ENCODE data around the gene SMURF1. TPM values are rescaled to one million over a fixed set of nuclear protein-coding genes. Genes with fewer than 3 reads are reported as not detected.

Gene SMURF1
- total and polyA plus RNA-seq, 9 donors = 7.3 to 11.2 (median 8.4) TPM

DNA sequence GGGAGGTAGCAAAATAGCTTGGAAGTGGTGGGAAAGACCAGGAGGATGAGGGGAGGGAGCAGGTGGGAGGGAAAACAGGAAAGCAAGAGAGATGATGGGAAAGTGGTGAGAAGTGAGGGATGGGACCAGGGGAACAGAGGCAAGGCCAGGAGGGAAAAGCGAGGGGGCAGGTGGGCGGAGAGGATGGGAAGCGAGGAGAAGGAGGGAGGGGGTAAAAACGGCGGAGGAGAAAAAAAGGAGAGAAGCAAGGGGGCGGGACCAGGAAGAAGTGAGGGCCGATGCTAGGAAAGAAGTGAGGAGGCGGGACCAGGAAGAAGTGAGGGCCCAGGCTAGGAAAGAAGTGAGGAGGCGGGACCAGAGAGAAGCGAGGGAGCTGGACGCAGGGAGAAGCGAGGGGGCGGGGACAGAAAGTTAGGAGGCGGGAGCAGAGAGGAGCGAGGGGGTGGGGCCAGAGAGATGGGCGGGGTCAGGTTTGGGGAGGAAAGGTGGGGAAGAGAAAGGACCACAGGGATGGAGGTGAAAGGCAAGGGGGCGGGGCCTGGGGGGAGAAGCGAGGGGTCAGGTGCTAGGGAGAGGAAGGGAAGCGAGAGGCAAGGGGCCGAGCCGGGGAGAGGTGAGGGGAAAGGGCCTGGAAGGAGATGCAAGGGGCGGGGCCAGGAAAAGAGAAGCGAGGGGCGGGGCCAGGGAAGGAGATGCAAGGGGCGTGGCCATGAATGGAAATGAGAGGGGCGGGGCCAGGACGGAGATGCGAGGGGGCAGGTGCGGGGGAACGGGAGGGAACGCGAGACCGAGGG is 984 bp downstream of the SMURF1 start:
- Histone ChIP-seq H3K36me3 (ENCODE audit: control insufficient read depth, insufficient read depth, low read length) (no peaks in the 10 kb centered on the region), H3K4me3 (ENCODE audit: low read length) (peak overlapping the region; percentile 68), H3K4me1 (ENCODE audit: control insufficient read depth, insufficient read depth, low read length) (peaks cover 7% of the 10 kb centered on the region), H3K9me3 (replicated peaks; ENCODE audit: control insufficient read depth, low read depth, low read length) (no peaks in the 10 kb centered on the region), H3K27me3 (ENCODE audit: control insufficient read depth, insufficient read depth, low read length) (no peaks in the 10 kb centered on the region), H3K27ac (ENCODE audit: low read length) (peak overlapping the region; percentile 94)
- peak; percentile 95 for DNase-seq
- WGBS (ENCODE audit: insufficient coverage) = 12% methylated on average over 29 of the region's 33 CpGs

DNA sequence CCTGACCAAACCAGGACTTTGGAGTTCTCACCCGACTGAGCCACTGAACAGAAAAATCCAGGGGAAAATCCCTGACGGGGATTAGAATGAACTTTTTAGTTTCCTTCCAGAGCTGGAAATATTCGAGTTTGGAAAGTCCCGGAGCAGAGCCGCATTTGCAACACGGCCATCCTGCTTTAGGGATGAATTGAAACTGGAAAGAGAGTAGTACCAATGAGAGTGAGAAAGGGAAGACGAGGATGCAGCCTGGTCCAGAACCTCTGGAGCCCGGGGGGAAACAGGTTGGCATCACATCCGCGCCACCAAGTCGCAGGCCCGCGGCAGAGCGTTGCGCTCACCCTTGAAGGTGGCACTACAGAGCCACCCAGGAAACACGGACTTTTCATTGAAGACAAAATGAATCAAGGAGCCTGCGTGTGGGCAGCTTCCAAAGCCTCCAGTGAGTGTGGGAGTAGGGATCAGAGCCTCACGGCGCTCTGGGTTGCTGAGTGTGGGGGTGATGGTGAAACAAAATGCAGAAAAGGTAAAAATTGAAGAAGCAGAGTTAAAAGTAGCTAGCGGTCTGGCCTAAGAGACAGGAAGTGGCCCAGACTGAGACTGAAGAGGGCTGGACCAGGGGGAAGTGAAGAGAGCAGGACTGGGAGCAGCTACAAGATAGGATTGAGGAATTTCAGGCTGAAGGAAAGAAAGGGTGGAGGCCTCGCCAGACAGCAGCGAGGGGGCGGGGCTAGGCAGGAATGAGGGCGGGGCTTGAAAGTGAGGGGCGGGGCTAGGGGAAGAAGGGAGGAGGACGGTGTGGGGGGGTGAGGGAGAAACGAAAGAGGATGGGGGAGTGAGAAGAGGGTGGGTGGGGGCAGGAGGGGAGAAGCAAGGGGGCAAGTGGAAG is 1.8 kb downstream of the SMURF1 start:
- DNase-seq = peak; percentile 88
- WGBS (ENCODE audit: insufficient coverage) = 9% methylated on average over 25 of the region's 27 CpGs
- H3K9me3 ChIP-seq (replicated peaks; ENCODE audit: control insufficient read depth, low read depth, low read length) = no peaks in the 10 kb centered on the region
- H3K27me3 ChIP-seq (ENCODE audit: control insufficient read depth, insufficient read depth, low read length) = no peaks in the 10 kb centered on the region
- no peaks in the 10 kb centered on the region for H3K36me3 ChIP-seq (ENCODE audit: control insufficient read depth, insufficient read depth, low read length)
- H3K27ac ChIP-seq (ENCODE audit: low read length) = peak overlapping the region; percentile 94
- peak overlapping the region; percentile 39 for H3K4me3 ChIP-seq (ENCODE audit: low read length)
- peaks cover 10% of the 10 kb centered on the region for H3K4me1 ChIP-seq (ENCODE audit: control insufficient read depth, insufficient read depth, low read length)

DNA sequence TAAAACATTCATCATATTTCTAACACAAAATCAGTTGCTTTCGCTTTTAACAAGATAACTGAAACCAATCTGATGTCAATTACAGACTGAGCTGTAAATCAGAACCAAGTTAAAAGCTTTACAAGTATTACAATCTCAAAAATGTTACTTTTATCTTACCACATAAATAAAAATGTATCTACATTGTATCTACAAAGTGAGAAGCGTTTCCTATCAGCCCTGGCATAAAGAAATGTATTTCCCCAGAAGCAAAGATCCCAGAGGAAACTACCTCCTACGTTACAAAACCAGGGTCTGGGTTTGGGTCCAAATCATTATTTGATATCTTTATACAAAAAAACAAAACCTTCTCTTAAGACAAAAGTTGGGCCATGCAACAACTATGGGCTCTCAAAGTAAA is 2.6 kb downstream of the SMURF1 start:
- peak overlapping the region; percentile 94 for H3K27ac ChIP-seq (ENCODE audit: low read length)
- no peaks in the 10 kb centered on the region for H3K27me3 ChIP-seq (ENCODE audit: control insufficient read depth, insufficient read depth, low read length)
- no peaks in the 10 kb centered on the region for H3K9me3 ChIP-seq (replicated peaks; ENCODE audit: control insufficient read depth, low read depth, low read length)
- H3K4me3 ChIP-seq (ENCODE audit: low read length) = no peak overlapping the region
- WGBS (ENCODE audit: insufficient coverage) = 100% methylated on average over 1 of the region's 3 CpGs
- no peak for DNase-seq
- peaks cover 10% of the 10 kb centered on the region for H3K4me1 ChIP-seq (ENCODE audit: control insufficient read depth, insufficient read depth, low read length)
- H3K36me3 ChIP-seq (ENCODE audit: control insufficient read depth, insufficient read depth, low read length) = no peaks in the 10 kb centered on the region

- H3K9me3 ChIP-seq (replicated peaks; ENCODE audit: control insufficient read depth, low read depth, low read length) = no peaks in the 10 kb centered on the region
- DNase-seq = no peak
- no peaks in the 10 kb centered on the region for H3K27me3 ChIP-seq (ENCODE audit: control insufficient read depth, insufficient read depth, low read length)
- H3K4me3 ChIP-seq (ENCODE audit: low read length) = no peak overlapping the region
- 86% methylated on average over 1 of the region's 6 CpGs for WGBS (ENCODE audit: insufficient coverage)
- H3K4me1 ChIP-seq (ENCODE audit: control insufficient read depth, insufficient read depth, low read length) = peaks cover 10% of the 10 kb centered on the region
- H3K27ac ChIP-seq (ENCODE audit: low read length) = no peak overlapping the region
- no peaks in the 10 kb centered on the region for H3K36me3 ChIP-seq (ENCODE audit: control insufficient read depth, insufficient read depth, low read length)
These were observed 3.1 kb downstream of the SMURF1 start for GRCh38 chr7:99140813-99141212.

GRCh38 chr7:99139036-99139435 is 4.9 kb downstream of the SMURF1 start:
- Histone ChIP-seq H3K4me1 (ENCODE audit: control insufficient read depth, insufficient read depth, low read length) (peaks cover 10% of the 10 kb centered on the region), H3K4me3 (ENCODE audit: low read length) (no peak overlapping the region), H3K9me3 (replicated peaks; ENCODE audit: control insufficient read depth, low read depth, low read length) (no peaks in the 10 kb centered on the region), H3K36me3 (ENCODE audit: control insufficient read depth, insufficient read depth, low read length) (no peaks in the 10 kb centered on the region), H3K27me3 (ENCODE audit: control insufficient read depth, insufficient read depth, low read length) (no peaks in the 10 kb centered on the region), H3K27ac (ENCODE audit: low read length) (no peak overlapping the region)
- no peak for DNase-seq

DNA sequence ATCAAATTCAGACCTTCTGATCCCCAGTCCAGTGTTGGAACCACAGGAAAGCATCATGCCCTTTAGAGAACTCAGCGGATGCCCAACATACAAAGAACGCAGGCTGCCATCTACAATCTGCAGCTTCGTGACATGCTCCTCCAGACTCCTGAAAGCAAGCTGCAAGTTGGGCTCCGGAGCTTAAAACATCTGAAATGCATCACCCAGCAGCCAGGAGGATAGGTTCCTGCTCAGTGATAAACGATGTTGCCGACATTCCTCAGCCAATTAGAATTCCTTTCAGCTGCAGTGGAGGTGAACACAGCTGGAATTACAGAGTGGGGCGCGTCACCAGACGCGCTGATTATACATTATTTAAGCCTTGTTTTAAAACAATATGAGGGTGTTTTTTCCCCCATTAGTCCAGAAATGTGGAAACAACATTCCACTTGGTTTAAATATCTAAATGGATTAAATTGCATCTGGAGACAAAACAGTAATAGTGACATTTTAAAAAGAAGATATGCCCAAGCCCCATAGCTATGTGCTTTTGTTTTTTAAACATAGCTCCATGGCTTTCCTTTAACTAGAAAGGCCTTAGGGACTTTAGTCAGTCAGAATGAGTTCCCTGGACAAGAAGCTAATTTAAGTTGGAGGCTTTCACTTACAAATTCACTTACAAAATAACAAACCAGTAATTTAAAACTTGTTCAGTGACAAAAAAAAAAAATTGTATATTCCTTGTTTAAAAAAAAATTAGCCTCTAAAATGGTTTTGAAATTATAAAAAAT is 6.3 kb downstream of the SMURF1 start:
- peak; percentile 54 for DNase-seq
- H3K27me3 ChIP-seq (ENCODE audit: control insufficient read depth, insufficient read depth, low read length) = no peaks in the 10 kb centered on the region
- no peaks in the 10 kb centered on the region for H3K36me3 ChIP-seq (ENCODE audit: control insufficient read depth, insufficient read depth, low read length)
- H3K27ac ChIP-seq (ENCODE audit: low read length) = no peak overlapping the region
- H3K9me3 ChIP-seq (replicated peaks; ENCODE audit: control insufficient read depth, low read depth, low read length) = no peaks in the 10 kb centered on the region
- no peak overlapping the region for H3K4me3 ChIP-seq (ENCODE audit: low read length)
- WGBS (ENCODE audit: insufficient coverage) = 38% methylated on average over 3 of the region's 10 CpGs
- H3K4me1 ChIP-seq (ENCODE audit: control insufficient read depth, insufficient read depth, low read length) = peaks cover 7% of the 10 kb centered on the region

GRCh38 chr7:99135938-99136337 is 8.0 kb downstream of the SMURF1 start:
- H3K36me3 ChIP-seq (ENCODE audit: control insufficient read depth, insufficient read depth, low read length) = no peaks in the 10 kb centered on the region
- no peaks in the 10 kb centered on the region for H3K9me3 ChIP-seq (replicated peaks; ENCODE audit: control insufficient read depth, low read depth, low read length)
- no peak overlapping the region for H3K4me3 ChIP-seq (ENCODE audit: low read length)
- no peaks in the 10 kb centered on the region for H3K27me3 ChIP-seq (ENCODE audit: control insufficient read depth, insufficient read depth, low read length)
- H3K4me1 ChIP-seq (ENCODE audit: control insufficient read depth, insufficient read depth, low read length) = peaks cover 3% of the 10 kb centered on the region
- H3K27ac ChIP-seq (ENCODE audit: low read length) = no peak overlapping the region
- WGBS (ENCODE audit: insufficient coverage) = 100% methylated on average over 1 of the region's 4 CpGs
- no peak for DNase-seq

DNA sequence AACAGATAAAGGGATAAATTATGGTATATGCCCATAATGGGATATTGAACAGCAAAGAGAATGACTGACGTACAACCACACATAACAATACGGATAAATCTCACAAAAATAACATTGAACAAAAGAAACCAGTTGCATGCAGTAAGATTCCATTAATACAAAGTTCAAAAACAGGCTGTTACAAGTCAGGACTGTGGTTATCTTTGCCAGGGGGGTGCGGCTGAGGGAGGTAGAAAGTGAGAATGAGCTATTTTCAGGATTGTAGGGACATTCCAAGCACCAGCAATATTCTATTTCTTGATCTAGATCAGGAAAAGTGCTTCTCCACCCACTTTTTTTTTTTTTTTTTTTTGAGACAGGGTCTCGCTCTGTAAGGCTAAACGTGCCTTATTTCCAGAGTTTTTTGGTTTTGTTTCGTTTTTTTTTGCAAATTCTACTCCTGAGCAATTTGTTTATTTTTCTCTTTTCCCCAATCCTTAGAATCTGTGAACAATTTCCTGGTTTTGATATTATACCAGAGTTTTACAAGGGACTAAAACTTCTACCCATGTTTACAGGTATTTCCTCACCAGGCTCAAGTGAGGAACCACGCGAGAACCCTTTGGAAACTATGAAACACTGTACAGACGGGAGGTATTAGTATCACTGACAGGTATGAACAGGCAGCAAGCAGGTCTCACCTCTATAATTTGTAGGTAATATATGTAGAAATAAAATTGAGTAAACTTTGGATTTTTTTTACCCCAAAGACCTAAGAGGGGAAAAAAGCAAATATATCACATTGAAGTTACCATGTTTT is 9.9 kb downstream of the SMURF1 start:
- H3K27ac ChIP-seq (ENCODE audit: low read length) = no peak overlapping the region
- H3K4me1 ChIP-seq (ENCODE audit: control insufficient read depth, insufficient read depth, low read length) = peaks cover 3% of the 10 kb centered on the region
- no peak overlapping the region for H3K4me3 ChIP-seq (ENCODE audit: low read length)
- WGBS (ENCODE audit: insufficient coverage) = no CpG with 5 or more reads among the region's 9 CpGs
- no peaks in the 10 kb centered on the region for H3K36me3 ChIP-seq (ENCODE audit: control insufficient read depth, insufficient read depth, low read length)
- no peaks in the 10 kb centered on the region for H3K9me3 ChIP-seq (replicated peaks; ENCODE audit: control insufficient read depth, low read depth, low read length)
- no peaks in the 10 kb centered on the region for H3K27me3 ChIP-seq (ENCODE audit: control insufficient read depth, insufficient read depth, low read length)
- DNase-seq = no peak

- no CpG with 5 or more reads among the region's 8 CpGs for WGBS (ENCODE audit: insufficient coverage)
- Histone ChIP-seq H3K4me1 (ENCODE audit: control insufficient read depth, insufficient read depth, low read length) (peaks cover 3% of the 10 kb centered on the region), H3K9me3 (replicated peaks; ENCODE audit: control insufficient read depth, low read depth, low read length) (no peaks in the 10 kb centered on the region), H3K4me3 (ENCODE audit: low read length) (no peak overlapping the region), H3K27me3 (ENCODE audit: control insufficient read depth, insufficient read depth, low read length) (no peaks in the 10 kb centered on the region), H3K36me3 (ENCODE audit: control insufficient read depth, insufficient read depth, low read length) (no peaks in the 10 kb centered on the region), H3K27ac (ENCODE audit: low read length) (no peak overlapping the region)
- DNase-seq = no peak
These were observed 11.2 kb downstream of the SMURF1 start for GRCh38 chr7:99132595-99133321.
